ENCODE measurements around the gene NT5C1A. TPM values are rescaled to one million over a fixed set of nuclear protein-coding genes. Genes with fewer than 3 reads are reported as not detected.
A peak's percentile ranks its signal among the peaks of the same experiment; 100 is the strongest.

Gene NT5C1A
- total and polyA plus RNA-seq, 2 experiments from 2014 or later, result not detected

GRCh38 chr1:39648496-39648895 is 23.4 kb downstream of the NT5C1A start:
- Histone ChIP-seq H3K9ac (no peak overlapping the region), H2AFZ (no peak overlapping the region), H3K27ac (no peak overlapping the region), H3F3A (ENCODE audit: insufficient read depth) (no peaks in the 10 kb centered on the region), H3K4me3 (no peak overlapping the region), H3K4me2 (ENCODE audit: unreplicated experiment) (no peak overlapping the region), H3K4me1 (ENCODE audit: insufficient read depth) (peaks cover 9% of the 10 kb centered on the region; the same call in 1 of the 2 replicates), H3K9me2 (ENCODE audit: insufficient read depth) (no peaks in the 10 kb centered on the region), H3K27me3 (replicated peaks; ENCODE audit: insufficient read depth) (no peaks in the 10 kb centered on the region), H3K79me2 (ENCODE audit: insufficient read depth) (no peaks in the 10 kb centered on the region), H4K20me1 (ENCODE audit: insufficient read depth) (no peaks in the 10 kb centered on the region), H3K9me3 (ENCODE audit: low read depth) (no peaks in the 10 kb centered on the region), H3K36me3 (ENCODE audit: low read depth) (no peaks in the 10 kb centered on the region)
- in situ Hi-C loops (cut with MboI), result no loop called here
- TF ChIP-seq EZH2phosphoT487 (IDR thresholded peaks at IDR 0.05; ENCODE audit: insufficient read depth, low read depth), result no peak
- TF ChIP-seq EZH2 (IDR thresholded peaks at IDR 0.05; ENCODE audit: insufficient read depth, poor library complexity, severe bottlenecking), result no peak
- DNase-seq, result no peak
- WGBS, 2 experiments (ENCODE audit: low coverage in 1 of 2, low lambda C conversion rate in 2 of 2, missing lambda C conversion rate in 2 of 2), result 53 to 65% methylated on average over 2 of the region's 2 CpGs

DNA sequence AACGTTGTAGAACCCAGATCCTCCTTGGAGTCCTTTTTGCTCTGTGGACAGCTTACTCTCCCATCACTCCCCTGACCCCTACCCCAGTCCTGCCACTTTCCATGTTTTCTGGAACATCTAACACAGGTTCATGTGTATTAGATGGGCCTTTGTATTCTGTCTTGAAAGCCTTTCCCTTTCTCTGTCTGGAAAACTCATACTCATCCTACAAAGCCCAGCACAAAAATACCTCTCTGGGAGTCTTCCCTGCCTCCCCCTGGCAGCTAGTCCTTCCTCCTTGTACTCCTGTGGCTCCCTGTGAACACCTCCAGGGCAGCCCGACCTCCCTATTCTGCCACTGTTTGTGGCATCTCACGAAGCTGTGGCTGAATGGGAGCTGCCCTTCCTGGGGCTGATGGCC is 24.7 kb downstream of the NT5C1A start:
- TF ChIP-seq EZH2phosphoT487 (IDR thresholded peaks at IDR 0.05; ENCODE audit: insufficient read depth, low read depth), result no peak
- TF ChIP-seq EZH2 (IDR thresholded peaks at IDR 0.05; ENCODE audit: insufficient read depth, poor library complexity, severe bottlenecking), result no peak
- Histone ChIP-seq H3K79me2 (ENCODE audit: insufficient read depth) (no peaks in the 10 kb centered on the region), H3K4me1 (ENCODE audit: insufficient read depth) (peaks cover 18% of the 10 kb centered on the region), H3K9me2 (ENCODE audit: insufficient read depth) (no peaks in the 10 kb centered on the region), H2AFZ (no peak overlapping the region), H3K9ac (no peak overlapping the region), H4K20me1 (ENCODE audit: insufficient read depth) (no peaks in the 10 kb centered on the region), H3K36me3 (ENCODE audit: low read depth) (no peaks in the 10 kb centered on the region), H3K4me3 (no peak overlapping the region), H3K27ac (no peak overlapping the region), H3F3A (ENCODE audit: insufficient read depth) (no peaks in the 10 kb centered on the region), H3K27me3 (replicated peaks; ENCODE audit: insufficient read depth) (no peaks in the 10 kb centered on the region), H3K4me2 (ENCODE audit: unreplicated experiment) (no peak overlapping the region), H3K9me3 (ENCODE audit: low read depth) (no peaks in the 10 kb centered on the region)
- in situ Hi-C loops (cut with MboI), result no loop called here
- WGBS, 2 experiments (ENCODE audit: low coverage in 1 of 2, low lambda C conversion rate in 2 of 2, missing lambda C conversion rate in 2 of 2), result 84 to 89% methylated on average over 3 of the region's 3 CpGs
- no peak for DNase-seq

DNA sequence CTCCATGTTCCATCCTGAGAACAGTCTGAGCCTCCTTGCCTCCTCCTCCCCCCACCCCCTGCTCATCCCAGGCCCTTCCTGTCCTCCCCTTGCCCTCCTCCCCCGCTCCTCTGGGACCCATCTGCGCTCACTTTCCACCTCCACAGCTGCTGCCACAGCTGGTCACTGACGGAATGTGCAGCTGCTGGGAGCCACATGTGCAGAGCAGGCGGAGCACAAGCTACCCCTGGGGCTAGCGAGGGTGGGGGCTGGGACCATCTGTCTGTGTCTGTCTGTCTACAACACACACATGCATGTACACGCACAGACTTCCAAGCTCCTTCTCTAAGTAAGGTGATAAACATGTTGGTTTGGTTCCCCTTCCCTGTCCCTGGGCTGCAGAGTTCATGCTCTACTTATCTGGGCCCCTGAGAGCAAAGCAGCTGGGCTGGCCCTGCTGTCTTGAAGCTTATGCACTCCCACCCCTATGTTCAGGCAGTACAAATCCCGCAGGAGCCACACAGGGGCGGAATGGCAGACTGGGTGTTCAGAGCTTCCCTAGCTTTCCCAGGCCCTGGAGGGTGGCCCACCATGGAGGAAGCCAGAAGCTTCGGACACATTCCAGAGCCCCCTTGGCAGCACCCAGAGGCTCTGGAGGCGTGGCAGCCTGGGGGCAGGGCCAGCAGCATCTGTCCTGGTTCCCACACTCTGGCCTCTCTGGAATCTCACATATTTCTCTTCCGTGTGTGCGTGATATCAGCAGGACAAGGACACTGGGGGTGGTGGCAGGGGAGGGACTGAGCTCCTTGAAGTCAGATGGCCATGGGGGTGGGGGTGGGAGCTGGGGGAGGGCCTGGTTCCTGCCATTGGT is 25.4 kb downstream of the NT5C1A start:
- Histone ChIP-seq H3K27ac (no peak overlapping the region), H3K4me1 (ENCODE audit: insufficient read depth) (peaks cover 20% of the 10 kb centered on the region), H3K27me3 (replicated peaks; ENCODE audit: insufficient read depth) (no peaks in the 10 kb centered on the region), H3K9ac (no peak overlapping the region), H3F3A (ENCODE audit: insufficient read depth) (no peaks in the 10 kb centered on the region), H3K36me3 (ENCODE audit: low read depth) (no peaks in the 10 kb centered on the region), H3K9me3 (ENCODE audit: low read depth) (no peaks in the 10 kb centered on the region), H3K4me3 (no peak overlapping the region), H3K4me2 (ENCODE audit: unreplicated experiment) (no peak overlapping the region), H4K20me1 (ENCODE audit: insufficient read depth) (no peaks in the 10 kb centered on the region), H3K9me2 (ENCODE audit: insufficient read depth) (no peaks in the 10 kb centered on the region), H2AFZ (peak overlapping the region; percentile 22; the same call in 1 of the 2 replicates), H3K79me2 (ENCODE audit: insufficient read depth) (no peaks in the 10 kb centered on the region)
- TF ChIP-seq EZH2 (IDR thresholded peaks at IDR 0.05; ENCODE audit: insufficient read depth, poor library complexity, severe bottlenecking) (no peak), EZH2phosphoT487 (IDR thresholded peaks at IDR 0.05; ENCODE audit: insufficient read depth, low read depth) (no peak)
- in situ Hi-C loops (cut with MboI), result no loop called here
- 17 to 24% methylated on average over 11 to 12 of the region's 12 CpGs for WGBS, 2 experiments (ENCODE audit: low coverage in 1 of 2, low lambda C conversion rate in 2 of 2, missing lambda C conversion rate in 2 of 2)
- DNase-seq, result peak; percentile 64

DNA sequence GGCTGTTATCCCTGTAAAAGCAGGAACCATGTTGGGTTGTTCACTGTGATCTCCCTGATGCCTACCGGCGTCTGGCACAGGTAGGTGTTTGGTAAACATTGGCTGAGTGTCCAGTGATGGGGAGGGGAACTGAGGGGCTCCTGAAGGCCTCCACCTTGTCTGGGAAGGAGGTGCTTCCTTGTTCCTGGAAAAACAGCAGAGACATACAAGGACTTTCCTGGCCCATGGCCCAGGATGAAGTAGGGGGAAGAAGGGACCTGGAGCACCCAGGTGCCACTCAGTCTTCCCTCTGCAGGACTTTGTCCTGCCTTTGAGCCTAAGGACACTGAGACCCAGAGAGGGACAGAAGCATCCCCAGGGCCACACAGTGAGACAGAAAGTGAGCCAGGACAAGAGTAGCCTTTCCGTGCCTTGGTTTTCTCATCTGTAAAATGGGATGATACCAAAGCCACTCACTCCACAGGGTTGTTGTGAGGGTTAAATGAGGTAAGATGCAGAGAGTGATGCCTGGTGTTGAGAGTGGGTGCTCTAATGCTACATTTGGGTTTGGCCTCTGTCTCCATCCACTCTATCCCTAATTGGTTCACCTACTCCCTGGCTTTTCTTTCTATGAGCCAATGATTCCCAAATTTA is 26.4 kb downstream of the NT5C1A start:
- Histone ChIP-seq H3K4me2 (ENCODE audit: unreplicated experiment) (no peak overlapping the region), H3K36me3 (ENCODE audit: low read depth) (no peaks in the 10 kb centered on the region)
- TF ChIP-seq EZH2 (IDR thresholded peaks at IDR 0.05; ENCODE audit: insufficient read depth, poor library complexity, severe bottlenecking) (no peak), EZH2phosphoT487 (IDR thresholded peaks at IDR 0.05; ENCODE audit: insufficient read depth, low read depth) (no peak)

More for the DNA sequence above, 26.4 kb downstream of the NT5C1A start:
- Histone ChIP-seq H2AFZ (no peak overlapping the region), H3K4me1 (ENCODE audit: insufficient read depth) (peaks cover 20% of the 10 kb centered on the region), H3K79me2 (ENCODE audit: insufficient read depth) (no peaks in the 10 kb centered on the region), H3K27me3 (replicated peaks; ENCODE audit: insufficient read depth) (no peaks in the 10 kb centered on the region), H3K9me2 (ENCODE audit: insufficient read depth) (no peaks in the 10 kb centered on the region), H3F3A (ENCODE audit: insufficient read depth) (no peaks in the 10 kb centered on the region), H3K9ac (no peak overlapping the region), H3K27ac (no peak overlapping the region), H4K20me1 (ENCODE audit: insufficient read depth) (no peaks in the 10 kb centered on the region), H3K9me3 (ENCODE audit: low read depth) (no peaks in the 10 kb centered on the region), H3K4me3 (no peak overlapping the region)
- DNase-seq, result no peak
- WGBS, 2 experiments (ENCODE audit: low coverage in 1 of 2, low lambda C conversion rate in 2 of 2, missing lambda C conversion rate in 2 of 2), result 89 to 97% methylated on average over 3 of the region's 3 CpGs
- in situ Hi-C loops (cut with MboI), result no loop called here

All from GM23248 (cell line).